ENCODE results near the gene TTL.
"Not testable (repeated sequence)": the region's sequence is repeated elsewhere in the genome, so short reads cannot be mapped to it uniquely, and the experiment has no call there.

Gene TTL

GRCh38 chr2:112520234-112520783, 38.4 kb downstream of the TTL start:
- no peak for DNase-seq (ENCODE audit: low read depth)

GRCh38 chr2:112523291-112523777, 41.4 kb downstream of the TTL start:
- no peak for DNase-seq (ENCODE audit: low read depth)

GRCh38 chr2:112524276-112524675, 42.3 kb downstream of the TTL start:
- DNase-seq (ENCODE audit: low read depth): not testable (repeated sequence)

- DNase-seq (ENCODE audit: low read depth): no peak
Observed at GRCh38 chr2:112528541-112528940, 46.6 kb downstream of the TTL start.

GRCh38 chr2:112529757-112530156, 47.8 kb downstream of the TTL start:
- no peak for DNase-seq (ENCODE audit: low read depth)

- no peak for DNase-seq (ENCODE audit: low read depth)
Observed at GRCh38 chr2:112530728-112531127, 48.8 kb downstream of the TTL start.

- DNase-seq (ENCODE audit: low read depth): no peak
Observed at GRCh38 chr2:112534826-112535225, 52.9 kb downstream of the TTL start.

- not testable (repeated sequence) for DNase-seq (ENCODE audit: low read depth)
Observed at GRCh38 chr2:112536665-112537064, 54.7 kb downstream of the TTL start.

GRCh38 chr2:112539306-112539705, 57.4 kb downstream of the TTL start:
- DNase-seq (ENCODE audit: low read depth): no peak

- no peak for DNase-seq (ENCODE audit: low read depth)
Observed at GRCh38 chr2:112540906-112541305, 59.0 kb downstream of the TTL start.

- peak; percentile 73 for DNase-seq (ENCODE audit: low read depth)
Observed at GRCh38 chr2:112541315-112542122, 59.6 kb downstream of the TTL start.

- DNase-seq (ENCODE audit: low read depth): peak; percentile 82
Observed at GRCh38 chr2:112542123-112542983, 60.4 kb downstream of the TTL start, which contains the start of gene POLR1B. TSS of gene POLR1B (plus strand) at chr2:112542465. CDS start at chr2:112542495, 30 bp downstream.

GRCh38 chr2:112542984-112543661, 61.2 kb downstream of the TTL start:
- DNase-seq (ENCODE audit: low read depth): peak; percentile 26

GRCh38 chr2:112547333-112547732, 65.4 kb downstream of the TTL start:
- DNase-seq (ENCODE audit: low read depth): peak; percentile 27

GRCh38 chr2:112548980-112549379, 67.0 kb downstream of the TTL start:
- DNase-seq (ENCODE audit: low read depth): no peak

- no peak for DNase-seq (ENCODE audit: low read depth)
Observed at GRCh38 chr2:112566104-112566503, 84.1 kb downstream of the TTL start.

- DNase-seq (ENCODE audit: low read depth): not testable (repeated sequence)
Observed at GRCh38 chr2:112566508-112566907, 84.6 kb downstream of the TTL start.

GRCh38 chr2:112572005-112572404, 90.0 kb downstream of the TTL start:
- no peak for DNase-seq (ENCODE audit: low read depth)

GRCh38 chr2:112577756-112578155, 95.8 kb downstream of the TTL start:
- peak; percentile 68 for DNase-seq (ENCODE audit: low read depth)

GRCh38 chr2:112579241-112579640, 97.3 kb downstream of the TTL start:
- DNase-seq (ENCODE audit: low read depth): peak; percentile 90

- DNase-seq (ENCODE audit: low read depth): no peak
Observed at GRCh38 chr2:112580084-112580483, 98.1 kb downstream of the TTL start.

- peak; percentile 72 for DNase-seq (ENCODE audit: low read depth)
Observed at GRCh38 chr2:112582314-112582746, 100.4 kb downstream of the TTL start.
